Measurements from ENCODE around the gene OMD.
"Not testable (repeated sequence)": the region's sequence is repeated elsewhere in the genome, so short reads cannot be mapped to it uniquely, and the experiment has no call there.

The OMD gene

GRCh38 chr9:92432972-92433548, 8.8 kb upstream of the OMD start:
- no peaks in the 10 kb centered on the region for H3K27me3 Mint-ChIP-seq
- no peak for DNase-seq
- H3K27ac Mint-ChIP-seq, result no peak overlapping the region
- H3K4me3 Mint-ChIP-seq, result no peak overlapping the region
- no peaks in the 10 kb centered on the region for H3K9me3 Mint-ChIP-seq
- no peaks in the 10 kb centered on the region for H3K4me1 Mint-ChIP-seq (ENCODE audit: low read depth)
- H3K36me3 Mint-ChIP-seq (ENCODE audit: low read depth), result no peaks in the 10 kb centered on the region

- Mint-ChIP-seq H3K4me3 (no peak overlapping the region), H3K4me1 (ENCODE audit: low read depth) (no peaks in the 10 kb centered on the region), H3K27ac (no peak overlapping the region), H3K9me3 (no peaks in the 10 kb centered on the region), H3K27me3 (no peaks in the 10 kb centered on the region), H3K36me3 (ENCODE audit: low read depth) (no peaks in the 10 kb centered on the region)
- DNase-seq, result no peak
Measured at GRCh38 chr9:92432350-92432749, 8.1 kb upstream of the OMD start.

- Mint-ChIP-seq H3K4me1 (ENCODE audit: low read depth) (no peaks in the 10 kb centered on the region), H3K27me3 (no peaks in the 10 kb centered on the region), H3K36me3 (ENCODE audit: low read depth) (no peaks in the 10 kb centered on the region), H3K4me3 (no peak overlapping the region), H3K27ac (no peak overlapping the region), H3K9me3 (no peaks in the 10 kb centered on the region)
- no peak for DNase-seq
Measured at GRCh38 chr9:92429836-92430235, 5.6 kb upstream of the OMD start.

GRCh38 chr9:92426501-92427145, 2.4 kb upstream of the OMD start:
- Mint-ChIP-seq H3K27me3 (no peaks in the 10 kb centered on the region), H3K9me3 (no peaks in the 10 kb centered on the region), H3K4me3 (no peak overlapping the region), H3K27ac (no peak overlapping the region), H3K36me3 (ENCODE audit: low read depth) (no peaks in the 10 kb centered on the region), H3K4me1 (ENCODE audit: low read depth) (no peaks in the 10 kb centered on the region)
- no peak for DNase-seq

- no peak for DNase-seq
Measured at GRCh38 chr9:92425474-92425873, 1.2 kb upstream of the OMD start.

GRCh38 chr9:92423612-92424011, 659 bp downstream of the OMD start:
- Mint-ChIP-seq H3K4me1 (ENCODE audit: low read depth) (no peaks in the 10 kb centered on the region), H3K9me3 (no peaks in the 10 kb centered on the region), H3K27me3 (no peaks in the 10 kb centered on the region), H3K36me3 (ENCODE audit: low read depth) (no peaks in the 10 kb centered on the region), H3K27ac (no peak overlapping the region), H3K4me3 (no peak overlapping the region)
- DNase-seq, result no peak

More at GRCh38 chr9:92425474-92425873, 1.2 kb upstream of the OMD start:
- H3K27me3 Mint-ChIP-seq, result no peaks in the 10 kb centered on the region
- no peaks in the 10 kb centered on the region for H3K36me3 Mint-ChIP-seq (ENCODE audit: low read depth)
- H3K9me3 Mint-ChIP-seq, result no peaks in the 10 kb centered on the region
- no peak overlapping the region for H3K4me3 Mint-ChIP-seq
- H3K4me1 Mint-ChIP-seq (ENCODE audit: low read depth), result no peaks in the 10 kb centered on the region
- H3K27ac Mint-ChIP-seq, result no peak overlapping the region

- H3K4me1 Mint-ChIP-seq (ENCODE audit: low read depth), result no peaks in the 10 kb centered on the region
- H3K9me3 Mint-ChIP-seq, result no peaks in the 10 kb centered on the region
- no peaks in the 10 kb centered on the region for H3K36me3 Mint-ChIP-seq (ENCODE audit: low read depth)
- H3K27ac Mint-ChIP-seq, result no peak overlapping the region
- no peak overlapping the region for H3K4me3 Mint-ChIP-seq
- DNase-seq, result no peak
- no peaks in the 10 kb centered on the region for H3K27me3 Mint-ChIP-seq
Measured at GRCh38 chr9:92422611-92423338, 1.5 kb downstream of the OMD start.

- Mint-ChIP-seq H3K4me3 (no peak overlapping the region), H3K27ac (no peak overlapping the region), H3K9me3 (no peaks in the 10 kb centered on the region), H3K4me1 (ENCODE audit: low read depth) (no peaks in the 10 kb centered on the region), H3K27me3 (no peaks in the 10 kb centered on the region), H3K36me3 (ENCODE audit: low read depth) (no peaks in the 10 kb centered on the region)
- DNase-seq, result no peak
Measured at GRCh38 chr9:92414566-92414965, 9.7 kb downstream of the OMD start.

GRCh38 chr9:92411157-92411556, 13.1 kb downstream of the OMD start:
- not testable (repeated sequence) for H3K9me3 Mint-ChIP-seq; H3K27me3 Mint-ChIP-seq; H3K27ac Mint-ChIP-seq; H3K4me3 Mint-ChIP-seq; H3K36me3 Mint-ChIP-seq (ENCODE audit: low read depth); DNase-seq
- H3K4me1 Mint-ChIP-seq (ENCODE audit: low read depth), result peaks cover 12% of the 10 kb centered on the region

- H3K36me3 Mint-ChIP-seq (ENCODE audit: low read depth), result peaks cover 1% of the 10 kb centered on the region
- DNase-seq, result no peak
- H3K4me3 Mint-ChIP-seq, result no peak overlapping the region
- peaks cover 26% of the 10 kb centered on the region for H3K4me1 Mint-ChIP-seq (ENCODE audit: low read depth)
- H3K27me3 Mint-ChIP-seq, result no peaks in the 10 kb centered on the region
- no peak overlapping the region for H3K27ac Mint-ChIP-seq
- no peaks in the 10 kb centered on the region for H3K9me3 Mint-ChIP-seq
Measured at GRCh38 chr9:92408747-92409478, 15.4 kb downstream of the OMD start.

GRCh38 chr9:92407818-92408217, 16.5 kb downstream of the OMD start:
- Mint-ChIP-seq H3K27me3 (no peaks in the 10 kb centered on the region), H3K4me1 (ENCODE audit: low read depth) (peaks cover 29% of the 10 kb centered on the region), H3K4me3 (no peak overlapping the region), H3K27ac (no peak overlapping the region), H3K36me3 (ENCODE audit: low read depth) (peaks cover 1% of the 10 kb centered on the region), H3K9me3 (no peaks in the 10 kb centered on the region)
- no peak for DNase-seq

- H3K27me3 Mint-ChIP-seq, result no peaks in the 10 kb centered on the region
- peaks cover 1% of the 10 kb centered on the region for H3K36me3 Mint-ChIP-seq (ENCODE audit: low read depth)
- peak overlapping the region; percentile 68 for H3K27ac Mint-ChIP-seq
- H3K9me3 Mint-ChIP-seq, result no peaks in the 10 kb centered on the region
- H3K4me3 Mint-ChIP-seq, result no peak overlapping the region
- no peak for DNase-seq
- peaks cover 38% of the 10 kb centered on the region for H3K4me1 Mint-ChIP-seq (ENCODE audit: low read depth)
Measured at GRCh38 chr9:92406477-92406876, 17.8 kb downstream of the OMD start.

GRCh38 chr9:92405818-92406217, 18.5 kb downstream of the OMD start:
- Mint-ChIP-seq H3K27me3 (no peaks in the 10 kb centered on the region), H3K4me3 (no peak overlapping the region), H3K27ac (no peak overlapping the region), H3K9me3 (no peaks in the 10 kb centered on the region), H3K36me3 (ENCODE audit: low read depth) (peaks cover 1% of the 10 kb centered on the region), H3K4me1 (ENCODE audit: low read depth) (peaks cover 38% of the 10 kb centered on the region)
- no peak for DNase-seq

- H3K27me3 Mint-ChIP-seq, result no peaks in the 10 kb centered on the region
- H3K27ac Mint-ChIP-seq, result no peak within 1 kb of the TSS
- peaks cover 38% of the 10 kb centered on the region for H3K4me1 Mint-ChIP-seq (ENCODE audit: low read depth)
- DNase-seq, result no peak
- peaks cover 1% of the 10 kb centered on the region for H3K36me3 Mint-ChIP-seq (ENCODE audit: low read depth)
- no peak within 1 kb of the TSS for H3K4me3 Mint-ChIP-seq
- no peaks in the 10 kb centered on the region for H3K9me3 Mint-ChIP-seq
Measured at GRCh38 chr9:92404042-92404836, 20.0 kb downstream of the OMD start, which contains the start of gene OGN. TSS of gene OGN (minus strand) at chr9:92404578. CDS start at chr9:92403407, 1,171 bp downstream.

All from activated T-cell treated with anti-CD3 and anti-CD28 coated beads, Interleukin-2, amount 50 U/mL, for 24 hours (primary cell).